ENCODE measurements around the gene SH3RF3. TPM values are rescaled to one million over a fixed set of nuclear protein-coding genes. Genes with fewer than 3 reads are reported as not detected.

The SH3RF3 gene
- total RNA-seq, 2 donors from 2014 or later, result 1.0 to 1.7 TPM

- peak in 1 of 2 donors; percentile 28 for ATAC-seq
- H3K9me3 Mint-ChIP-seq, result no peaks in the 10 kb centered on the region
Measured at GRCh38 chr2:109311771-109312170, 182.8 kb downstream of the SH3RF3 start.

GRCh38 chr2:109312902-109313301 is 183.9 kb downstream of the SH3RF3 start:
- Mint-ChIP-seq H3K9me3 (no peaks in the 10 kb centered on the region), H3K27ac (no peak overlapping the region), H3K36me3 (no peaks in the 10 kb centered on the region)
- ATAC-seq (no peak), DNase-seq (ENCODE audit: low spot score in 2 of 2) (no peak)

More at GRCh38 chr2:109311771-109312170, 182.8 kb downstream of the SH3RF3 start:
- no peak for DNase-seq (ENCODE audit: low spot score in 2 of 2)
- no peak overlapping the region for H3K27ac Mint-ChIP-seq
- no peaks in the 10 kb centered on the region for H3K36me3 Mint-ChIP-seq

- no peak for DNase-seq (ENCODE audit: low spot score in 2 of 2)
- H3K36me3 Mint-ChIP-seq, result no peaks in the 10 kb centered on the region
- ATAC-seq, result no peak
- H3K27ac Mint-ChIP-seq, result peak overlapping the region in 1 of 2 donors; percentile 7
- no peaks in the 10 kb centered on the region for H3K9me3 Mint-ChIP-seq
Measured at GRCh38 chr2:109313343-109313742, 184.3 kb downstream of the SH3RF3 start.

- Mint-ChIP-seq H3K9me3 (no peaks in the 10 kb centered on the region), H3K36me3 (no peaks in the 10 kb centered on the region), H3K27ac (no peak overlapping the region)
- ATAC-seq (no peak), DNase-seq (ENCODE audit: low spot score in 2 of 2) (no peak)
Measured at GRCh38 chr2:109316091-109316490, 187.1 kb downstream of the SH3RF3 start.

- Mint-ChIP-seq H3K9me3 (no peaks in the 10 kb centered on the region), H3K27ac (peak overlapping the region in 1 of 2 donors; percentile 36), H3K36me3 (no peaks in the 10 kb centered on the region)
- no peak for ATAC-seq
- no peak for DNase-seq (ENCODE audit: low spot score in 2 of 2)
Measured at GRCh38 chr2:109317471-109318095, 188.6 kb downstream of the SH3RF3 start.

GRCh38 chr2:109318150-109318948 is 189.3 kb downstream of the SH3RF3 start:
- DNase-seq (ENCODE audit: low spot score in 2 of 2), result no peak
- Mint-ChIP-seq H3K9me3 (no peaks in the 10 kb centered on the region), H3K27ac (no peak overlapping the region), H3K36me3 (no peaks in the 10 kb centered on the region)
- ATAC-seq, result no peak

- H3K36me3 Mint-ChIP-seq, result no peaks in the 10 kb centered on the region
- DNase-seq (ENCODE audit: low spot score in 2 of 2), result no peak
- H3K27ac Mint-ChIP-seq, result no peak overlapping the region
- H3K9me3 Mint-ChIP-seq, result no peaks in the 10 kb centered on the region
- ATAC-seq, result no peak
Measured at GRCh38 chr2:109318949-109319342, 189.9 kb downstream of the SH3RF3 start.

GRCh38 chr2:109320195-109320922 is 191.4 kb downstream of the SH3RF3 start:
- Mint-ChIP-seq H3K27ac (no peak overlapping the region), H3K9me3 (no peaks in the 10 kb centered on the region), H3K36me3 (no peaks in the 10 kb centered on the region)
- DNase-seq (ENCODE audit: low spot score in 2 of 2) (no peak), ATAC-seq (no peak)

- Mint-ChIP-seq H3K36me3 (no peaks in the 10 kb centered on the region), H3K9me3 (no peaks in the 10 kb centered on the region), H3K27ac (peak overlapping the region in 1 of 2 donors; percentile 82)
- no peak for ATAC-seq
- no peak for DNase-seq (ENCODE audit: low spot score in 2 of 2)
Measured at GRCh38 chr2:109321570-109321969, 192.6 kb downstream of the SH3RF3 start.

- ATAC-seq (no peak), DNase-seq (ENCODE audit: low spot score in 2 of 2) (no peak)
- H3K27ac Mint-ChIP-seq, result peak overlapping the region in 1 of 2 donors; percentile 82
- H3K36me3 Mint-ChIP-seq, result no peaks in the 10 kb centered on the region
- no peaks in the 10 kb centered on the region for H3K9me3 Mint-ChIP-seq
Measured at GRCh38 chr2:109322111-109322510, 193.1 kb downstream of the SH3RF3 start.

- no peaks in the 10 kb centered on the region for H3K36me3 Mint-ChIP-seq
- ATAC-seq (no peak), DNase-seq (ENCODE audit: low spot score in 2 of 2) (no peak)
- H3K9me3 Mint-ChIP-seq, result no peaks in the 10 kb centered on the region
- no peak overlapping the region for H3K27ac Mint-ChIP-seq
Measured at GRCh38 chr2:109322641-109323040, 193.6 kb downstream of the SH3RF3 start.

- H3K27ac Mint-ChIP-seq, result no peak overlapping the region
- H3K9me3 Mint-ChIP-seq, result no peaks in the 10 kb centered on the region
- H3K36me3 Mint-ChIP-seq, result no peaks in the 10 kb centered on the region
- no peak for ATAC-seq
- no peak for DNase-seq (ENCODE audit: low spot score in 2 of 2)
Measured at GRCh38 chr2:109324861-109325260, 195.9 kb downstream of the SH3RF3 start.

GRCh38 chr2:109325570-109325969 is 196.6 kb downstream of the SH3RF3 start:
- ATAC-seq, result no peak
- no peak overlapping the region for H3K27ac Mint-ChIP-seq
- no peak for DNase-seq (ENCODE audit: low spot score in 2 of 2)
- H3K9me3 Mint-ChIP-seq, result no peaks in the 10 kb centered on the region
- no peaks in the 10 kb centered on the region for H3K36me3 Mint-ChIP-seq

GRCh38 chr2:109326306-109326705 is 197.3 kb downstream of the SH3RF3 start:
- Mint-ChIP-seq H3K36me3 (no peaks in the 10 kb centered on the region), H3K27ac (no peak overlapping the region), H3K9me3 (no peaks in the 10 kb centered on the region)
- DNase-seq (ENCODE audit: low spot score in 2 of 2) (no peak), ATAC-seq (no peak)

- ATAC-seq, result no peak
- no peak for DNase-seq (ENCODE audit: low spot score in 2 of 2)
- Mint-ChIP-seq H3K27ac (no peak overlapping the region), H3K9me3 (no peaks in the 10 kb centered on the region), H3K36me3 (no peaks in the 10 kb centered on the region)
Measured at GRCh38 chr2:109330056-109330455, 201.1 kb downstream of the SH3RF3 start.

GRCh38 chr2:109331081-109331480 is 202.1 kb downstream of the SH3RF3 start:
- H3K27ac Mint-ChIP-seq, result no peak overlapping the region
- no peaks in the 10 kb centered on the region for H3K9me3 Mint-ChIP-seq
- no peaks in the 10 kb centered on the region for H3K36me3 Mint-ChIP-seq
- DNase-seq (ENCODE audit: low spot score in 2 of 2), result no peak
- no peak for ATAC-seq
